Lower lobe of right lung (tissue), 2 donors: ENCODE data around the gene JAG2. TPM values are rescaled to one million over a fixed set of nuclear protein-coding genes. Genes with fewer than 3 reads are reported as not detected.

ENCODE experiments used
- ATAC-seq, 2 donors: fragments of 200-7000 bp; cut with Tn5 transposase; one replicate each; pipeline ENCODE4 v1.9.1; 2020 to 2022; ENCODE audit warnings: mild to moderate bottlenecking in 2 of 2, moderate library complexity in 2 of 2
- DNase-seq: peaks from one replicate; pipeline ENCODE4 v3.0.0-alpha.2; 2020
- H3K27ac ChIP-seq: fragments of 200-600 bp; one replicate; pipeline ENCODE4 v1.8.0; 2022
- H3K27me3 ChIP-seq: fragments of 200-600 bp; one replicate; pipeline ENCODE4 v1.8.0; 2022; ENCODE audit warnings: low read depth
- H3K36me3 ChIP-seq: fragments of 200-600 bp; one replicate; pipeline ENCODE4 v1.8.0; 2022; ENCODE audit warnings: mild to moderate bottlenecking
- H3K4me1 ChIP-seq: fragments of 200-600 bp; one replicate; pipeline ENCODE4 v1.8.0; 2022
- H3K4me3 ChIP-seq: fragments of 200-600 bp; one replicate; pipeline ENCODE4 v1.8.0; 2022; ENCODE audit warnings: mild to moderate bottlenecking
- H3K9me3 ChIP-seq: fragments of 200-600 bp; one replicate; pipeline ENCODE4 v1.8.0; 2022
- CTCF ChIP-seq: fragments of 200-600 bp; IDR thresholded peaks from one replicate; pipeline ENCODE4 v1.8.0; 2022; ENCODE audit warnings: antibody characterized with exemption, mild to moderate bottlenecking
- intact Hi-C: fragments of 100-400 bp; cut with DNase I; formaldehyde crosslinking; loops from one replicate; pipeline ENCODE4 v1.11.0; 2022
- total RNA-seq: library from RNA; stranded (reverse); fragmentation: NEBNext Ultra II Directional; extraction: Animal tissue kit (Norgen Biotek cat#: 25700); gene quantifications from one replicate; pipeline ENCODE4 v1.2.1, GENCODE V29; 2021
- donor health status: DM: no; HTN: yes; CAD: no; lungs with severe emphysema.

JAG2 gene
- total RNA-seq, 1 donor from 2014 or later = 29.2 TPM

GRCh38 chr14:105102361-105102870 is 66.2 kb downstream of the JAG2 start:
- Histone ChIP-seq H3K4me3 (no peak overlapping the region), H3K36me3 (no peaks in the 10 kb centered on the region), H3K4me1 (no peaks in the 10 kb centered on the region), H3K9me3 (no peaks in the 10 kb centered on the region), H3K27ac (no peak overlapping the region), H3K27me3 (peaks cover 6% of the 10 kb centered on the region)
- no peak for ATAC-seq
- no peak for DNase-seq
- TF ChIP-seq CTCF = no peak
- intact Hi-C loops = no loop called here

GRCh38 chr14:105100910-105101309 is 67.7 kb downstream of the JAG2 start:
- ATAC-seq = no peak
- Histone ChIP-seq H3K4me1 (no peaks in the 10 kb centered on the region), H3K27me3 (peaks cover 6% of the 10 kb centered on the region), H3K4me3 (no peak overlapping the region), H3K36me3 (no peaks in the 10 kb centered on the region), H3K9me3 (no peaks in the 10 kb centered on the region), H3K27ac (no peak overlapping the region)
- no peak for DNase-seq
- TF ChIP-seq CTCF = no peak
- intact Hi-C loops = no loop called here

GRCh38 chr14:105099778-105100177 is 68.8 kb downstream of the JAG2 start:
- Histone ChIP-seq H3K4me3 (no peak overlapping the region), H3K4me1 (peaks cover 2% of the 10 kb centered on the region), H3K9me3 (no peaks in the 10 kb centered on the region), H3K27ac (no peak overlapping the region), H3K36me3 (no peaks in the 10 kb centered on the region), H3K27me3 (peaks cover 5% of the 10 kb centered on the region)
- intact Hi-C loops = no loop called here
- TF ChIP-seq CTCF = no peak
- DNase-seq (no peak), ATAC-seq (no peak)

GRCh38 chr14:105098316-105098715 is 70.3 kb downstream of the JAG2 start:
- H3K4me3 ChIP-seq = no peak overlapping the region
- H3K27me3 ChIP-seq = no peaks in the 10 kb centered on the region
- no peak for ATAC-seq
- TF ChIP-seq CTCF = no peak
- no peaks in the 10 kb centered on the region for H3K9me3 ChIP-seq
- H3K27ac ChIP-seq = no peak overlapping the region
- H3K36me3 ChIP-seq = no peaks in the 10 kb centered on the region
- peaks cover 14% of the 10 kb centered on the region for H3K4me1 ChIP-seq
- DNase-seq = no peak
- intact Hi-C loops = no loop called here

GRCh38 chr14:105097794-105098127 is 70.8 kb downstream of the JAG2 start:
- peaks cover 16% of the 10 kb centered on the region for H3K4me1 ChIP-seq

More at GRCh38 chr14:105097794-105098127, 70.8 kb downstream of the JAG2 start:
- Histone ChIP-seq H3K9me3 (no peaks in the 10 kb centered on the region), H3K4me3 (no peak overlapping the region), H3K36me3 (no peaks in the 10 kb centered on the region), H3K27ac (no peak overlapping the region), H3K27me3 (no peaks in the 10 kb centered on the region)
- TF ChIP-seq CTCF = no peak
- DNase-seq = no peak
- ATAC-seq = no peak
- intact Hi-C loops = no loop called here
